ENCODE measurements around the gene KCNA5.

The KCNA5 gene

DNA sequence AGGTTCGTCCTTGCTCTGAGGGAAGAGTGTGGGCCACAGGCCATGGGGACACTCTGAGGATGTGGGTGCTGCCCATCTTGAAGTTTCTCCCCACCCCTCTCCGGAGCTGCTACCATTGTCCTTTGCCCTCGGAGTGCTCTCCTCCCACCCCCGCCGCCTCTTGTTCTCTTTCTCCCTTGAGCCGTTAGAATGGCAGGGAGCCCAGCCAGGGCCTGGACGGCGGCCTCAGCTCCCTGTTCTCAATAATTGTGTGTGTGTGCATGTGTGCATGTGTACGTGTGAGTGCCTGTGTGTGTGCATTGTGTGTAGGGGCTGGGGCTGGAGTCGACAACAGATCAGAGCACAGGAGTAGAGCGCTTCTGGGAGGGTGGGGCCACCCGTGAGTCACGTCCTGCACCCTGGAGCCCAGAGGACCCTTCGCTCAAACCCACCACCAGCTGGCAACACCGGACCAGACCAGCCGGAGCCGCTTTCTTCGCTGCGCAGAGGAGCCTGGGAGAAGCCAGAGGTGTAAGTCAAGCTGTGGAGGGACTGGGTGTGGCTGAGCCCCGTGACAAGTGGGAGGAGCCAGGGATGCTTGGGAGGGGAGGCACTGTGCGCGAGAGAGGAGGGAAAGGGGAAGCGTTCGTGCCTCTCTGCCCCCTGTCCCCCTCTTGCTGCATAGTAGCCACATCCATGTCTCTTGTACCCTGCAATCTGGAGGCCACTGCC, 25.9 kb upstream of the KCNA5 start:
- TF ChIP-seq, protein P1, sequence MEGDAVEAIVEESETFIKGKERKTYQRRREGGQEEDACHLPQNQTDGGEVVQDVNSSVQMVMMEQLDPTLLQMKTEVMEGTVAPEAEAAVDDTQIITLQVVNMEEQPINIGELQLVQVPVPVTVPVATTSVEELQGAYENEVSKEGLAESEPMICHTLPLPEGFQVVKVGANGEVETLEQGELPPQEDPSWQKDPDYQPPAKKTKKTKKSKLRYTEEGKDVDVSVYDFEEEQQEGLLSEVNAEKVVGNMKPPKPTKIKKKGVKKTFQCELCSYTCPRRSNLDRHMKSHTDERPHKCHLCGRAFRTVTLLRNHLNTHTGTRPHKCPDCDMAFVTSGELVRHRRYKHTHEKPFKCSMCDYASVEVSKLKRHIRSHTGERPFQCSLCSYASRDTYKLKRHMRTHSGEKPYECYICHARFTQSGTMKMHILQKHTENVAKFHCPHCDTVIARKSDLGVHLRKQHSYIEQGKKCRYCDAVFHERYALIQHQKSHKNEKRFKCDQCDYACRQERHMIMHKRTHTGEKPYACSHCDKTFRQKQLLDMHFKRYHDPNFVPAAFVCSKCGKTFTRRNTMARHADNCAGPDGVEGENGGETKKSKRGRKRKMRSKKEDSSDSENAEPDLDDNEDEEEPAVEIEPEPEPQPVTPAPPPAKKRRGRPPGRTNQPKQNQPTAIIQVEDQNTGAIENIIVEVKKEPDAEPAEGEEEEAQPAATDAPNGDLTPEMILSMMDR (IDR thresholded peaks at IDR 0.05; ENCODE audit: extremely low read depth, missing control alignments), result no peak
- DNase-seq (ENCODE audit: low spot score), result no peak

DNA sequence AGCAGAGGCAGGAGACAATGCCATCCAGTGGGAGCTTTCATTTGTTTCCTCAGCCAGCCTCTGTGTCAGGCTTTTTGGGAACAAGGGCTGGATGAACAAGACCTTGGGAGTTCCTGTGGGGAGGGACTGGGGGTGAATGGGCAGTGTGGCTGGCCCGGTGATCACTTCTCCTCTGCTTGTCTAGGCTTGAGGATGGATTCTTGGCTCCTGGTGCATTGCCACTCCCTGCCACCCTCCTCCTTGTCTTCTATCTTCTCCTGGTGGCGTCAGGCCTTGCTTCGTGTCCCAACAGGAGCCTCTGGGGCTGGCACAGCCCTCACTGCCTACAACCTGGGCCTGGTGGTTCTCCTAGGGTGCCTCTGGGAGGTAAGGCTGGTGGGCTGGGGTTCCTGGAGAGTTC, 25.0 kb upstream of the KCNA5 start:
- DNase-seq (ENCODE audit: low spot score), result no peak
- TF ChIP-seq, protein P1 (IDR thresholded peaks at IDR 0.05; ENCODE audit: extremely low read depth, missing control alignments), result no peak

DNA sequence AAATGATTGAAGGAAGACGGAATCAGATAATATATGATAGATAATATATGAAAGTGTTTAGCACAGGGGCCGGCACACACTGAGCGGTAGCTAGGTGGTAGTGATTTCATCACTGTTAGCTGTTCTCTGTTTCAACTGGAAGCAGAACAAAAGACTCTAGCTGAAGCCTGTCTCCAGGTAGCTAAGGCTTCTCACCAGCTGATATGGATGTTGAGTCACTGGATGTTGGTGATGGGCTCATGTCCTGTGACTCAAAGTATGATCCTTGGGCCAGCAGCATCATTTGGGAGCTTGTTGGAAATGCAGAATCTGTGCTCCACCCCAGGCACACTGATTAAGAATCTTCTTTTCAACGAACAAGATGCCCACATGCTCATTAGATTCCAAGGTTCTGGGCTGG, 21.7 kb upstream of the KCNA5 start:
- DNase-seq (ENCODE audit: low spot score), result no peak
- TF ChIP-seq, protein P1 (IDR thresholded peaks at IDR 0.05; ENCODE audit: extremely low read depth, missing control alignments), result no peak

DNA sequence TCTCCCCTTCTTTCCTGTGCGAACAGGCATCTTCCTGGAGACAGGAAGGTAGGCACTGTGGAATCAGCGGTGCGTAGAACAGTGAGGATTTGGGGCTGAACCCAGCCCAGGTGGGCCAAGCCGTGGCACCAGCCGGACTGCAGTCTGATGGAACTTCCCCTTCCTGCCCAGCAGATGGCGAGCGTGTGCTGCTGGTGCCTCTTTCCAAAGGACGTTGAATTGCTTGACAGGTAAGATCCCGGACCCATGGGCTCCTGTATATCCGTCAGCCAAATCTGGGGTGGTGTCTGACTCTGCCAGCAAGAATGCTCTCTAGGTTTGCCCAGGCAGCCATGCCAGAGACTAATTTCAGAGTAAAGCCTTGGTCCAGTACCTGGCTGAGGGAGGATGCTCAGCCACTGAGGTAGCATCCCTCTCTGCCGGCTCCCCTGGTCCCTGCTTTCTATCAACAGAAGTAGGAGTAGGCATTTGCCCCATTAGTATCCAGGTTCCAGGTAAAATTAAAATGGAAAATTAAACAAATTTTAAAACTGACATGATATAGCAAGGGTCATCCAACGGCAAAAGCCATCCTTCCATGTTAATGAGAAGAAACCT, 21.1 kb upstream of the KCNA5 start:
- peak; percentile 79 for DNase-seq (ENCODE audit: low spot score)
- TF ChIP-seq, protein P1 (IDR thresholded peaks at IDR 0.05; ENCODE audit: extremely low read depth, missing control alignments), result peak; percentile 81

DNA sequence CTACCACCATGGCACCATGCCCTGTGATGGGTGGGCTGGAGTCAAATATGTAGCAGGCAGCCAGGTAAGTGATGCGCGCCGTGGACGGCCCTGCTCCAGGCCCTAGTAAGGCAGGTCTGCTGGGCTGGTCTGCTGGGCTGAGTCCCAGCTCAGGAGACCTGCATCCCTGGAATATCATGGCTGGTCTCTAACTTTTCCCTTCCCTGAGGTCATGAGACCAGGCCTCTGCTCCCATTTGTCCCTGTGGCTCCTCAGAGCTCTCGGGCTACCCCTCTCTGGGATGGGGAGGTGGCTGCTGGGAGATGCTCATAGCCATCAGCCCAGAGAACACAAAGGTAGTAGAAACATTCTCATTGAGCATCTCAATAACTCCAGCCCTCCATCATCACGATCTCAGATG, 19.8 kb upstream of the KCNA5 start:
- TF ChIP-seq, protein P1 (IDR thresholded peaks at IDR 0.05; ENCODE audit: extremely low read depth, missing control alignments), result no peak
- DNase-seq (ENCODE audit: low spot score), result no peak

DNA sequence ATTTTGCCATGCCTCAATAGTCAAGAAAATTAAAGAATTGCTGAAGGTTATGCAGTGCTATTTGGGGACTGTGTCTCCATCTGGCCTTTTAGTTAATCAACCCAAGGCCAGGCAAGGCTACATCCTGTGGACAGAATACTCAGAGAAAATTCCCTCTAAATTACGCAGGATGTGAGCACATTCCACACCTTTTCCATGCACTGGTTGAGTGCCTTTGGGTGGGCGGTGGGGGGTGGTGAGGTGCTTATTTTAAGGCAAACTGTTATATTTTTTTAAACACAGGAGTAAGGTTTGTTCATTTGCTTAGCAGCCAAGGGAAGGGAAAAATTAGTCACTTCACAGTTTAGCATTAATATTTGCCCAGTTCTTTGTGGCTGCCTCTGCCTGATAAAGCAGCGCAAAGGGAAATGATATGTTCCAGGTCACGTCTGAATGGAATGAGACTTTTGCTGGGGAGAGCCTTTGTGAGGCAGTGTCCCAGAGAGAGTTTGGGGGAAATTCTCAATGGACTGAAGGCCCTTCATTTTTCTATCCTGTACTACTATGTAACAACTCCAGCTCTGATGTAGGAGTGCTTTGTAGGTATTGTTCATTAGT, 17.2 kb upstream of the KCNA5 start:
- TF ChIP-seq, protein P1 (IDR thresholded peaks at IDR 0.05; ENCODE audit: extremely low read depth, missing control alignments), result no peak
- DNase-seq (ENCODE audit: low spot score), result no peak

DNA sequence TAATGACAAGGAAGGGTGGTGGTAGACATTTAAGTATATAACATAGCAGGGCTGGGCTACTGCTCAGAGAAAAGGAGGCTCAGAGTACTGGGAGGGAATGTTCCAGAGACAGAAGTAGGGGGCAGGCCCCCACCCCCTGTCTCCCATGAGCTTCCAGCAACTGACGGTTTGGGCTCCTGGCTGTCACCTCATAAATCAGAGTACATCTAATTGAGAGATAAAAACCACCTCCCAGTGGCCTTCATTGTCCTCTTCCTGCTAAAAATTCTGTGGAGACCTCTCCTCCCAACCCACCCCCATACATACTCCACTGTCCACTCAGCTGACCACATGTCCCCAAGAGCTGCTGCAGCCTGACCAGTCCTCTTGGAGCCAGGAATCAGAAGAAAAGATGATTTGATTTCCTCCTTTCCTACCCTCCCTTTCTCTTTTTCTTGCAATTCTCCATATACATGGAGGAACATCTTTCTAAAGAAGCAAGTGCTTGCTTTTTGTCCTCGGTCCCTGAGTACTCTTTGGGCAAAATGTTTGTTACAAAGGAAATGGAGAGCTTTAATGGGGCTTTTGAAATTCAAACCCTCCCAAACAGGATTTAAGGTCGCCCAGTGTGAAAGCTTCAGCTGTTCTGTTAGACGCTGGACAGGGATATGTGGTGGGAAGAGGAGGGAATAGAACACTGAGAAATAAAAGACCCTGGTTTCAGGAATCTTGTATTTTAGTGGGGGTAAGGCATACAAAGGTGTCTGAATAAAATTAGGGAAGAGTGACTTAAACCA, 16.4 kb upstream of the KCNA5 start:
- DNase-seq (ENCODE audit: low spot score), result no peak
- TF ChIP-seq, protein P1 (IDR thresholded peaks at IDR 0.05; ENCODE audit: extremely low read depth, missing control alignments), result no peak

Measured in GM20000 (cell line).